Fibroblast of lung (primary cell): ENCODE measurements around the gene NDUFV1.

ENCODE experiments used
- CTCF ChIP-seq, 2 donors: IDR thresholded peaks in 1 of 2; conservative IDR thresholded peaks in 1 of 2; 1 replicate in 1 of 2; 2 replicates in 1 of 2; pipeline ENCODE4 v1.5.1; 2011 to 2012; ENCODE audit warnings: low read length in 2 of 2, control low read depth in 1 of 2, inconsistent platforms in 1 of 2, low read depth in 1 of 2, mild to moderate bottlenecking in 1 of 2
- EZH2 ChIP-seq: IDR thresholded peaks from 2 replicates; pipeline ENCODE4 v1.5.1; 2012; ENCODE audit warnings: low read length, control low read depth, mild to moderate bottlenecking; ENCODE audit errors: missing control alignments

DNA sequence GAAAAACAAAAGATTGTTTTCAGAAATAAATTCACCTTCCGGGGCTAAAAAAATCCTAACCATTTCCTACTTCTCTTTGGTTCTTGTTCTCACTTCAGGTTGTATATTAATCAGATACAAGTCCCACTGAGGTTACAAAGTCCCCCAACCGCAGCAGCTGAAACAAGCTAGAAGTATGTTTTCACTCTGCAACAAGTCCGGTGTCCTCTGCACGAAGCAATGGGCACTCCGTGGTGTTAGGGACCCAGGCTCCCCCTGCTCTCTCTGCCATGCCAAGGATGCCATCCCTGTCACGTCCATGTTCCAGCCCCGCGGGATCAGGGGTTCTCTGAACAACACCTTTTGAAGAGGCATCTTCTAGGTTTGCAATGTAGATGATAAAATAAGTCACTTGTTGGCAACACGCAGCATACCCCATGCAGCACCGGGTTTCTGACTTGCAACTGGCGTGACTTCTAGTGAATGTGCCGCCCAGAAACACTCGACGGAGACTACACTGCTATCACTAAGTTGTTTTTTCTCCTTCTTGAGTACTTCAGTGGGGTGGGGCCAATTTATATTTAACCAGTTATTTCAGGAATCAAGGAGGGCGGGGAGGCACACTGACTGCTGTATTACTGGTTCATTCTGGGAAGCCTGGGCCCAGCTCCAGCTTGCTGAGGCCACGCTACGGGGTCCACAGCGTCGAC lies 48.5 kb upstream of the NDUFV1 start:
- TF ChIP-seq CTCF (conservative IDR thresholded peaks at IDR 0.05 in 1 of 2, IDR thresholded peaks at IDR 0.05 in 1 of 2; ENCODE audit: low read depth in 1 of 2, low read length in 2 of 2), result no peak
- TF ChIP-seq EZH2, result no peak
